K562 (cell line): ENCODE results near the gene GNAL. TPM values are rescaled to one million over a fixed set of nuclear protein-coding genes. Genes with fewer than 3 reads are reported as not detected.
A peak's percentile ranks its signal among the peaks of the same experiment; 100 is the strongest.

Source experiments
- ATAC-seq: fragments of 200-7000 bp; cut with Tn5 transposase; 3 replicates; pipeline ENCODE4 v1.9.1; 2020; ENCODE audit warnings: moderate library complexity
- BruUV-seq: library from RNA; stranded (reverse); fragments of 400-500 nt; replicated peaks from 2 replicates; lab custom pipeline; 2021; lab: Mats Ljungman, UMichigan
- CTCF ChIA-PET: fragments of 300-600 bp; formaldehyde crosslinking; extraction: SDS; loops from one replicate; lab custom pipeline; 2021; ENCODE audit warnings: low intra/inter-chr PET ratio; lab: Yijun Ruan, JAX
- POLR2A ChIA-PET: fragments of 300-600, 350-650 bp; sonication (Branson Sonifier 250); formaldehyde crosslinking; extraction: SDS; loops from one replicate; lab custom pipeline; 2021; ENCODE audit warnings: antibody characterized with exemption, inconsistent platforms; lab: Yijun Ruan, JAX
- DNase-seq, 4 experiments: peaks; one replicate each; pipeline versions ENCODE4 v3.0.0 to v3.0.0-alpha.2; 2011 to 2018; ENCODE audit warnings: low spot score in 3 of 4, mixed read lengths in 3 of 4; ENCODE audit errors: extremely low read depth in 1 of 4
- FAIRE-seq: peaks from 2 replicates; lab custom pipeline; 2011; peaks lifted over from hg19 to GRCh38; lab: Jason Lieb, UNC
- H2AFZ ChIP-seq: 2 replicates; pipeline ENCODE4 v1.6.0; 2011; ENCODE audit warnings: low read depth, low read length, control low read depth, inconsistent platforms
- H3K27ac ChIP-seq: fragments of 200-600 bp; 3 replicates; pipeline ENCODE4 v1.8.0; 2011; ENCODE audit warnings: low read depth, mild to moderate bottlenecking, control low read depth, inconsistent platforms, low read length, moderate library complexity, mixed read lengths; ENCODE audit errors: extremely low read depth
- H3K27me3 ChIP-seq, 2 experiments: fragments of 300-600 bp in 1 of 2; 2 replicates in 1 of 2; 3 replicates in 1 of 2; pipeline versions ENCODE4 v1.6.0 to v1.8.0; 2011; ENCODE audit warnings: inconsistent platforms in 2 of 2, low read length in 2 of 2, mild to moderate bottlenecking in 1 of 2, mixed read lengths in 1 of 2, moderate library complexity in 1 of 2; ENCODE audit not compliant: control insufficient read depth in 2 of 2, insufficient read depth in 2 of 2
- H3K36me3 ChIP-seq: fragments of 300-600 bp; 3 replicates; pipeline ENCODE4 v1.8.0; 2011; ENCODE audit warnings: mild to moderate bottlenecking, low read length, inconsistent platforms; ENCODE audit not compliant: control insufficient read depth, insufficient read depth
- H3K4me1 ChIP-seq, 2 experiments: fragments of 200-600 bp in 1 of 2; replicated peaks in 1 of 2; 2 replicates in 1 of 2; 3 replicates in 1 of 2; pipeline versions ENCODE4 v1.5.1 to v1.8.0; 2011; ENCODE audit warnings: inconsistent platforms in 2 of 2, low read length in 2 of 2, mild to moderate bottlenecking in 1 of 2, mixed read lengths in 1 of 2, moderate library complexity in 1 of 2; ENCODE audit not compliant: control insufficient read depth in 2 of 2, insufficient read depth in 2 of 2
- H3K4me2 ChIP-seq: 2 replicates; pipeline ENCODE4 v1.6.1; 2011; ENCODE audit warnings: low read length, control low read depth, inconsistent platforms, mixed read lengths; ENCODE audit not compliant: insufficient read depth
- H3K4me3 ChIP-seq: fragments of 200-600 bp; sonication (generic), shearing (Covaris generic); 2 replicates; pipeline ENCODE4 v1.5.1; 2016; ENCODE audit warnings: control low read depth, inconsistent platforms
- H3K79me2 ChIP-seq: fragments of 200-600 bp; 3 replicates; pipeline ENCODE4 v1.8.0; 2011; ENCODE audit warnings: low read length, inconsistent platforms; ENCODE audit not compliant: control insufficient read depth, insufficient read depth
- H3K9ac ChIP-seq, 2 experiments: 2 replicates each; pipeline versions ENCODE4 v1.6.0 to v1.6.1; 2011; ENCODE audit warnings: low read depth in 2 of 2, low read length in 2 of 2, control low read depth in 1 of 2, inconsistent platforms in 1 of 2, mild to moderate bottlenecking in 1 of 2, mixed read lengths in 1 of 2; ENCODE audit not compliant: insufficient read depth in 1 of 2
- H3K9me1 ChIP-seq: one replicate; pipeline ENCODE4 v1.6.0; 2011; ENCODE audit warnings: inconsistent platforms, mild to moderate bottlenecking, low read length, moderate library complexity; ENCODE audit not compliant: control insufficient read depth, insufficient read depth
- H3K9me3 ChIP-seq: replicated peaks from 2 replicates; pipeline ENCODE4 v1.5.1; 2011; ENCODE audit warnings: low read depth, low read length, inconsistent platforms; ENCODE audit not compliant: control insufficient read depth, insufficient read depth
- H4K20me1 ChIP-seq: replicated peaks from 2 replicates; pipeline ENCODE4 v1.6.1; 2011; ENCODE audit warnings: low read length, inconsistent platforms, mixed read lengths; ENCODE audit not compliant: control insufficient read depth, insufficient read depth
- ARID1B ChIP-seq: fragments of 450-650 bp; IDR thresholded peaks from 2 replicates; pipeline ENCODE4 v1.6.1; 2016; ENCODE audit warnings: antibody characterized with exemption, mild to moderate bottlenecking, inconsistent platforms
- ARID2 ChIP-seq: fragments of 450-650 bp; IDR thresholded peaks from 2 replicates; pipeline ENCODE4 v1.6.1; 2017; ENCODE audit warnings: antibody characterized with exemption, mild to moderate bottlenecking
- CHCHD3 ChIP-seq: fragments of 250-450 bp; sonication (Bioruptor Pico); IDR thresholded peaks from 2 replicates; pipeline ENCODE4 v2.1.2; 2022; ENCODE audit warnings: mild to moderate bottlenecking
- ELF1 ChIP-seq: fragments of 200-800 bp; sonication (Bioruptor generic); IDR thresholded peaks from 2 replicates; pipeline ENCODE4 v1.6.1; 2016; ENCODE audit warnings: missing genetic modification characterization, missing compliant biosample characterization
- ELK1 ChIP-seq: sonication (generic); formaldehyde crosslinking; IDR thresholded peaks from 2 replicates; pipeline ENCODE4 v1.8.1; 2022; ENCODE audit warnings: missing genetic modification reagents
- FOXJ2 ChIP-seq: fragments of 200-800 bp; sonication (Bioruptor generic); IDR thresholded peaks from 2 replicates; pipeline ENCODE4 v1.6.1; 2016; ENCODE audit warnings: missing genetic modification characterization, missing compliant biosample characterization
- JUND ChIP-seq, 2 experiments: IDR thresholded peaks; 2 replicates in 1 of 2; 3 replicates in 1 of 2; pipeline ENCODE4 v1.6.1; 2011; ENCODE audit warnings: borderline replicate concordance in 2 of 2, low read depth in 2 of 2, low read length in 2 of 2, improper control_type of control experiment in 1 of 2, missing biosample characterization in 1 of 2, missing genetic modification characterization in 1 of 2, missing genetic modification reagents in 1 of 2
- KLF16 ChIP-seq: IDR thresholded peaks from 2 replicates; pipeline ENCODE4 v1.6.1; 2016; ENCODE audit warnings: antibody characterized with exemption
- NCOA4 ChIP-seq: fragments of 450-650 bp; IDR thresholded peaks from 2 replicates; pipeline ENCODE4 v1.6.1; 2018; ENCODE audit warnings: mild to moderate bottlenecking; ENCODE audit not compliant: partially characterized antibody
- NRF1 ChIP-seq, 2 experiments: fragments of 450-650 bp; IDR thresholded peaks in 1 of 2; conservative IDR thresholded peaks in 1 of 2; 2 replicates each; pipeline ENCODE4 v1.6.1; 2014; ENCODE audit warnings: mild to moderate bottlenecking in 2 of 2
- PTBP1 ChIP-seq: fragments of 200-400 bp; formaldehyde crosslinking; IDR thresholded peaks from 2 replicates; pipeline ENCODE4 v1.6.1; 2017; ENCODE audit warnings: low read depth, low read length
- SLC30A9 ChIP-seq: fragments of 250-450 bp; sonication (Bioruptor Pico); IDR thresholded peaks from 2 replicates; pipeline ENCODE4 v1.8.0; 2022; ENCODE audit warnings: mild to moderate bottlenecking, moderate library complexity
- STAT5A ChIP-seq: IDR thresholded peaks from 2 replicates; pipeline ENCODE4 v1.6.1; 2012; ENCODE audit warnings: low read length, inconsistent platforms, borderline replicate concordance
- TAL1 ChIP-seq: fragments of 450-650 bp; IDR thresholded peaks from 2 replicates; pipeline ENCODE4 v1.6.1; 2016; ENCODE audit warnings: mild to moderate bottlenecking
- TCF7L2 ChIP-seq: fragments of 150-350 bp; IDR thresholded peaks from 2 replicates; pipeline ENCODE4 v1.6.1; 2016; ENCODE audit warnings: low read depth, mild to moderate bottlenecking, low read length, moderate library complexity
- ZNF146 ChIP-seq: IDR thresholded peaks from one replicate; pipeline ENCODE4 v1.6.1; 2018; ENCODE audit warnings: missing compliant biosample characterization; ENCODE audit not compliant: unreplicated experiment
- ZNF217 ChIP-seq: sonication (generic); formaldehyde crosslinking; IDR thresholded peaks from 2 replicates; pipeline ENCODE4 v1.8.0; 2022; ENCODE audit warnings: mild to moderate bottlenecking, missing genetic modification reagents
- ZNF23 ChIP-seq: fragments of 250-450 bp; sonication (Bioruptor Pico); IDR thresholded peaks from 2 replicates; pipeline ENCODE4 v1.4.0; 2020; ENCODE audit warnings: mild to moderate bottlenecking
- ZNF699 ChIP-seq: fragments of 250-450 bp; sonication (Bioruptor Pico); IDR thresholded peaks from 2 replicates; pipeline ENCODE4 v1.8.0; 2021; ENCODE audit warnings: mild to moderate bottlenecking, moderate library complexity; ENCODE audit not compliant: insufficient replicate concordance
- WGBS: fragments of 100-300 bp; shearing (Covaris generic); methylation state at CpG from one replicate; pipeline ENCODE4 v1.1.6; 2016; ENCODE audit warnings: low coverage, mixed read lengths; ENCODE audit not compliant: insufficient coverage; ENCODE audit errors: missing lambda C conversion rate; 5-methylcytosine and 5-hydroxymethylcytosine counted together
- in situ Hi-C: fragments of 300-500 bp; cut with MboI; formaldehyde crosslinking; loops from 4 replicates; pipeline ENCODE4 v1.15.0; 2018; ENCODE audit warnings: inconsistent platforms, mixed read lengths
- intact Hi-C: fragments of 100-400 bp; cut with micrococcal nuclease; formaldehyde crosslinking; loops from 2 replicates; pipeline ENCODE4 v1.14.2; 2022
- polyA plus RNA-seq, 8 experiments: library from polyadenylated mRNA; depleted of rRNA in 4 of 8; stranded (reverse) in 5 of 8; unstranded in 3 of 8; fragments of >200 nt; fragmentation: Nextera tagmentation in 2 of 8; fragmentation: Illumina TruSeq in 1 of 8; extraction: Ambion mirVana in 2 of 8; extraction: Trizol in 1 of 8; gene quantifications; 2 replicates each; pipeline versions ENCODE4 v1.2.1 to v1.2.3, GENCODE V29; 2011 to 2014; ENCODE audit warnings: inconsistent platforms in 1 of 8, missing spikeins in 1 of 8
- total RNA-seq, 7 experiments: library from RNA; depleted of rRNA in 6 of 7; stranded (reverse); fragments of >200 nt in 6 of 7; fragmentation: Illumina TruSeq in 2 of 7; extraction: Trizol in 2 of 7; gene quantifications; 2 replicates each; pipeline versions ENCODE4 v1.2.1 to v1.2.3, GENCODE V29; 2011 to 2021; ENCODE audit warnings: low replicate concordance in 1 of 7
- TF ChIP-seq, protein P1 (sequence below): fragments of 450-650 bp; IDR thresholded peaks from 2 replicates; pipeline ENCODE4 v1.6.1; 2014; ENCODE audit warnings: low read depth, mild to moderate bottlenecking, moderate library complexity, borderline replicate concordance

Gene GNAL
- total and polyA plus RNA-seq, 9 of the 15 experiments (the other 6 are each of a cell fraction or from before 2014, with no cell fraction given): under 0.01 to 0.10 (median 0.01) TPM; not detected in 5

DNA sequence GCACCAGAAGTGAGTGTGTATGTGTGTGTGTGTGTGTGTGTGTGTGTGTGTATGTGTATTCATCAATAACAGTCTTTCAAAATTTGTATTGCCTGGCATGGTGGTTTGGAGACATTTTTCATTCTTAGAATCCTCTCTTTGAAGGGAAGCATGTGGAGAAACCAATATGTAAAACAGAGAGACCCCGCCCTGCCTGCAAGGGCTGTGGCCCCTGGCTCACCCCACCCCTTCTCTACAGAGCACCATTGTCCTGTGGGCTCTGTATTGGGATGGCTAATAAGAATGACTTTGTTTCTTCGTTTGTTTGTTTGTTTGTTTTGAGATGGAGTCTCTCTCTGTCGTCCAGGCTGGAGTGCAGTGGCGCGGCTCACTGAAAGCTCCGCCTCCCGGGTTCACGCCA, 65.9 kb downstream of the GNAL start (continued):
- no peak for TF ChIP-seq KLF16
- TF ChIP-seq NRF1 (conservative IDR thresholded peaks at IDR 0.05 in 1 of 2, IDR thresholded peaks at IDR 0.05 in 1 of 2): no peak
- no peak for TF ChIP-seq STAT5A
- TF ChIP-seq, all 486 proteins: peak for 0

- Histone ChIP-seq H3K9me1 (no peaks in the 10 kb centered on the region), H3K27me3 (peaks cover 15 to 28% of the 10 kb centered on the region in 2 experiments), H2AFZ (no peak overlapping the region), H3K36me3 (no peaks in the 10 kb centered on the region), H4K20me1 (peaks cover 3% of the 10 kb centered on the region; the same call in 1 of the 2 replicates), H3K4me2 (no peak overlapping the region), H3K4me3 (no peak overlapping the region), H3K9ac (no peak overlapping the region), H3K27ac (no peak overlapping the region), H3K9me3 (no peaks in the 10 kb centered on the region), H3K4me1 (peaks cover 2 to 14% of the 10 kb centered on the region in 2 experiments; a peak in 4 of 5 replicates), H3K79me2 (no peaks in the 10 kb centered on the region)
- CTCF ChIA-PET: no interaction called here
- ATAC-seq (peak; percentile 43; the same call in 2 of the 3 replicates), DNase-seq (peak; percentile 27 to 35 (median 28)), FAIRE-seq (peak; percentile 6)
- in situ Hi-C loops (no loop called here), intact Hi-C loops (no loop called here)
- POLR2A ChIA-PET: interaction anchor here (0.5 to 0.6 kb wide), 2 partner anchors 102 to 518 kb away, joined by 3 read pairs; no protein-coding TSS in a partner anchor
- BruUV-seq: no TSS peak
- 5% methylated on average over 5 of the region's 5 CpGs for WGBS
- TF ChIP-seq ARID1B: peak; percentile 48; the same call in 1 of the 2 replicates
- TF ChIP-seq ZNF699 (CRISPR knock-in tag): no peak
- TF ChIP-seq PTBP1: no peak
- TF ChIP-seq FOXJ2 (tag): no peak
- no peak for TF ChIP-seq NCOA4
- no peak for TF ChIP-seq ZNF217
- no peak for TF ChIP-seq TCF7L2
- TF ChIP-seq ELF1 (tag): no peak
- TF ChIP-seq, protein P1, sequence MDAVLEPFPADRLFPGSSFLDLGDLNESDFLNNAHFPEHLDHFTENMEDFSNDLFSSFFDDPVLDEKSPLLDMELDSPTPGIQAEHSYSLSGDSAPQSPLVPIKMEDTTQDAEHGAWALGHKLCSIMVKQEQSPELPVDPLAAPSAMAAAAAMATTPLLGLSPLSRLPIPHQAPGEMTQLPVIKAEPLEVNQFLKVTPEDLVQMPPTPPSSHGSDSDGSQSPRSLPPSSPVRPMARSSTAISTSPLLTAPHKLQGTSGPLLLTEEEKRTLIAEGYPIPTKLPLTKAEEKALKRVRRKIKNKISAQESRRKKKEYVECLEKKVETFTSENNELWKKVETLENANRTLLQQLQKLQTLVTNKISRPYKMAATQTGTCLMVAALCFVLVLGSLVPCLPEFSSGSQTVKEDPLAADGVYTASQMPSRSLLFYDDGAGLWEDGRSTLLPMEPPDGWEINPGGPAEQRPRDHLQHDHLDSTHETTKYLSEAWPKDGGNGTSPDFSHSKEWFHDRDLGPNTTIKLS: no peak
- TF ChIP-seq SLC30A9 (CRISPR knock-in tag): no peak
- no peak for TF ChIP-seq CHCHD3 (CRISPR knock-in tag)
- no peak for TF ChIP-seq ELK1 (CRISPR knock-in tag)
- no peak for TF ChIP-seq ZNF23
- TF ChIP-seq ARID2: no peak
- no peak for TF ChIP-seq ZNF146 (CRISPR knock-in tag)
- TF ChIP-seq JUND (IDR thresholded peaks at IDR 0.05; ENCODE audit: borderline replicate concordance, low read depth, low read length): no peak
- TF ChIP-seq JUND (tag; IDR thresholded peaks at IDR 0.05; ENCODE audit: borderline replicate concordance, low read depth, low read length): no peak
- peak; percentile 55; the same call in 1 of the 2 replicates for TF ChIP-seq TAL1
Measured at GRCh38 chr18:11757084-11757590, 68.1 kb downstream of the GNAL start.
